ENCODE results near the gene PDIA2. TPM values are rescaled to one million over a fixed set of nuclear protein-coding genes. Genes with fewer than 3 reads are reported as not detected.

Gene PDIA2
- total RNA-seq, 1 donor: not detected

- Histone ChIP-seq H3K27me3 (ENCODE audit: insufficient read depth, low read length) (no peaks in the 10 kb centered on the region), H3K4me3 (ENCODE audit: low read length) (no peak overlapping the region), H3K4me1 (ENCODE audit: insufficient read depth, low read length) (no peaks in the 10 kb centered on the region), H3K9me3 (ENCODE audit: low read depth, low read length) (no peaks in the 10 kb centered on the region)
Observed at GRCh38 chr16:269061-269796, 13.7 kb upstream of the PDIA2 start.

- Histone ChIP-seq H3K4me3 (ENCODE audit: low read length) (no peak overlapping the region), H3K9me3 (ENCODE audit: low read depth, low read length) (no peaks in the 10 kb centered on the region), H3K4me1 (ENCODE audit: insufficient read depth, low read length) (peaks cover 5% of the 10 kb centered on the region), H3K27me3 (ENCODE audit: insufficient read depth, low read length) (no peaks in the 10 kb centered on the region)
Observed at GRCh38 chr16:270381-271255, 12.3 kb upstream of the PDIA2 start.

DNA sequence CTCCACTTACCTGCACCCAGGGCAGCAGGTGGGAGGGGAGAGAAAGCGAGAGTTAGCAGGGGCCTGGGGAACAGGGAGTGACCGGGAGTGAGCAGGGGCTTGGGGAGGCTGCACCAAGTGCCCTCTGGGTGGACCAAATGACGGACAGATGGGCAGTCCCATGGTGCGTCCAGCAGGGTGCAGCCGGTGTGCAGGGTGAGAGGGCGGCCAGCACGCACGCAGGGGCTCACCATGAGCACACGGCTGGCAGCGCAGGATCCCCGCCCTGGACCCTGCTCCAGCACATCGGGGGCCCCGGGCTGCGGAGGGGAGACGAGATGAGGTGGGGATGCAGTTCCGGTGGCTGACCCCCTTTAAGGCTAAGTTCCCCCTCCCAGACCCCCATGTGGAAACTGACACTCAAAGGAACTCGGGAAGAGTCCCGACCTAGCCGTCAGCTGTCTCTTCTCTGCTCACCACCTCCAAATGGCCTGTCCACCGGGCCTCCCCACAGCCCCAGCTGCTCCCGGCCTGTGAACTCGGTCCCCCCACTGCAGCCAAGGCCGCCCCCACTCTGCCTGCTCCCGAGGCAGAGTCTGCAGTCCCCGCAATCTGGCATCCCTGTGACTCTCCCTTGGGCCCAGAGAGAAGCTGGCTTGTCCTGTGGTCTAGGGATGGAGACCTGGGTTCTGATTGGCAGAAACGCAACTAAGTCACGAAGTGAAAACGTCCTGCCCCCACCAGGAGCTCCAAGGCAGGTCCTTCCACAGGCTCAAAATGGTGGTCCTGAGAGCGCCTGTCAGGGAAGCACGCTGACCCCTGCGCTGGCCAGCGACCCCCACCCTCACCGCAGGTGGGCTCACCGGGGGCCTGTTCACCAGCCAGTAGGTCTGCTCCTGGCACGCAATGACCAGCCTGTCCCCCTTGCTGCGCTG is 10.1 kb upstream of the PDIA2 start:
- Histone ChIP-seq H3K27me3 (ENCODE audit: insufficient read depth, low read length) (no peaks in the 10 kb centered on the region), H3K4me3 (ENCODE audit: low read length) (no peak overlapping the region), H3K4me1 (ENCODE audit: insufficient read depth, low read length) (peaks cover 5% of the 10 kb centered on the region), H3K9me3 (ENCODE audit: low read depth, low read length) (no peaks in the 10 kb centered on the region)

GRCh38 chr16:273547-274421 is 9.2 kb upstream of the PDIA2 start:
- Histone ChIP-seq H3K9me3 (ENCODE audit: low read depth, low read length) (no peaks in the 10 kb centered on the region), H3K4me1 (ENCODE audit: insufficient read depth, low read length) (peaks cover 5% of the 10 kb centered on the region), H3K27me3 (ENCODE audit: insufficient read depth, low read length) (no peaks in the 10 kb centered on the region), H3K4me3 (ENCODE audit: low read length) (no peak overlapping the region)

GRCh38 chr16:275041-275641 is 7.8 kb upstream of the PDIA2 start:
- Histone ChIP-seq H3K4me3 (ENCODE audit: low read length) (no peak overlapping the region), H3K4me1 (ENCODE audit: insufficient read depth, low read length) (peaks cover 5% of the 10 kb centered on the region), H3K9me3 (ENCODE audit: low read depth, low read length) (no peaks in the 10 kb centered on the region), H3K27me3 (ENCODE audit: insufficient read depth, low read length) (no peaks in the 10 kb centered on the region)

GRCh38 chr16:275786-276232 is 7.2 kb upstream of the PDIA2 start, which contains the start of gene RGS11:
Gene RGS11, minus strand, starts transcription at chr16:275944. Its CDS starts 33 bp downstream, at chr16:275911.
- Histone ChIP-seq H3K4me3 (ENCODE audit: low read length) (no peak within 1 kb of the TSS), H3K9me3 (ENCODE audit: low read depth, low read length) (no peaks in the 10 kb centered on the region), H3K27me3 (ENCODE audit: insufficient read depth, low read length) (no peaks in the 10 kb centered on the region), H3K4me1 (ENCODE audit: insufficient read depth, low read length) (peaks cover 5% of the 10 kb centered on the region)

GRCh38 chr16:276426-277077 is 6.4 kb upstream of the PDIA2 start:
- Histone ChIP-seq H3K9me3 (ENCODE audit: low read depth, low read length) (no peaks in the 10 kb centered on the region), H3K27me3 (ENCODE audit: insufficient read depth, low read length) (peaks cover 3% of the 10 kb centered on the region), H3K4me3 (ENCODE audit: low read length) (no peak overlapping the region), H3K4me1 (ENCODE audit: insufficient read depth, low read length) (peaks cover 5% of the 10 kb centered on the region)

- Histone ChIP-seq H3K27me3 (ENCODE audit: insufficient read depth, low read length) (peaks cover 3% of the 10 kb centered on the region), H3K4me1 (ENCODE audit: insufficient read depth, low read length) (peaks cover 5% of the 10 kb centered on the region), H3K4me3 (ENCODE audit: low read length) (no peak overlapping the region), H3K9me3 (ENCODE audit: low read depth, low read length) (no peaks in the 10 kb centered on the region)
Observed at GRCh38 chr16:278863-279366, 4.0 kb upstream of the PDIA2 start.

GRCh38 chr16:279531-279930 is 3.4 kb upstream of the PDIA2 start:
- H3K4me3 ChIP-seq (ENCODE audit: low read length): no peak overlapping the region
- peaks cover 5% of the 10 kb centered on the region for H3K4me1 ChIP-seq (ENCODE audit: insufficient read depth, low read length)
- no peaks in the 10 kb centered on the region for H3K9me3 ChIP-seq (ENCODE audit: low read depth, low read length)
- H3K27me3 ChIP-seq (ENCODE audit: insufficient read depth, low read length): peaks cover 3% of the 10 kb centered on the region

DNA sequence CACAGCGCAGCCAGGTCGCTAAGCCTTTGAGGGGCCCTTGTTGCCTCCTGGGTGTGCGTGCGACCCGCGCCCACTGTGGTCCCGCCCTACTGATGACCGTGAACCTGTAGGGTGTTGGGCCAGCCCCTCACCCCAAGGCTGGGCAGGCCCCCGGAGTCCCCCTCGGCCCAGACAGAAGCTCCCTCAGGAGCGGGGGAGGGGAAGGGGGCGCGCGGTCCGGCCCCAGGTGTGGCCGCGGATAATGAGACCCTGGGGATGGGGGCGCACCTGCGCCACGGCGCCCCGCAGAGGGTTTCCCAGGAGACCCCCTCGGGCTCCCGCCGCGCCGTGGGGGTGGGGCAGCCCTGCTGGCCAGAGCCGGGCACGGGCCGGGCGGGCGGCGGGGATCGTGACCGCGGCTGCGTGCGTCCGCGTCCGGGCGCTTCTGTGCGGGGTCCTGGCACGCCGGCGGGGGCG is 2.9 kb upstream of the PDIA2 start:
- Histone ChIP-seq H3K27me3 (ENCODE audit: insufficient read depth, low read length) (peaks cover 3% of the 10 kb centered on the region), H3K4me3 (ENCODE audit: low read length) (no peak overlapping the region), H3K4me1 (ENCODE audit: insufficient read depth, low read length) (peaks cover 4% of the 10 kb centered on the region), H3K9me3 (ENCODE audit: low read depth, low read length) (no peaks in the 10 kb centered on the region)

GRCh38 chr16:280552-280951 is 2.4 kb upstream of the PDIA2 start, which contains the start of gene ARHGDIG:
Gene ARHGDIG, plus strand, starts transcription at chr16:280591. Its CDS starts 90 bp downstream, at chr16:280681.
- Histone ChIP-seq H3K27me3 (ENCODE audit: insufficient read depth, low read length) (peaks cover 3% of the 10 kb centered on the region), H3K9me3 (ENCODE audit: low read depth, low read length) (no peaks in the 10 kb centered on the region), H3K4me3 (ENCODE audit: low read length) (no peak within 1 kb of the TSS), H3K4me1 (ENCODE audit: insufficient read depth, low read length) (no peaks in the 10 kb centered on the region)

DNA sequence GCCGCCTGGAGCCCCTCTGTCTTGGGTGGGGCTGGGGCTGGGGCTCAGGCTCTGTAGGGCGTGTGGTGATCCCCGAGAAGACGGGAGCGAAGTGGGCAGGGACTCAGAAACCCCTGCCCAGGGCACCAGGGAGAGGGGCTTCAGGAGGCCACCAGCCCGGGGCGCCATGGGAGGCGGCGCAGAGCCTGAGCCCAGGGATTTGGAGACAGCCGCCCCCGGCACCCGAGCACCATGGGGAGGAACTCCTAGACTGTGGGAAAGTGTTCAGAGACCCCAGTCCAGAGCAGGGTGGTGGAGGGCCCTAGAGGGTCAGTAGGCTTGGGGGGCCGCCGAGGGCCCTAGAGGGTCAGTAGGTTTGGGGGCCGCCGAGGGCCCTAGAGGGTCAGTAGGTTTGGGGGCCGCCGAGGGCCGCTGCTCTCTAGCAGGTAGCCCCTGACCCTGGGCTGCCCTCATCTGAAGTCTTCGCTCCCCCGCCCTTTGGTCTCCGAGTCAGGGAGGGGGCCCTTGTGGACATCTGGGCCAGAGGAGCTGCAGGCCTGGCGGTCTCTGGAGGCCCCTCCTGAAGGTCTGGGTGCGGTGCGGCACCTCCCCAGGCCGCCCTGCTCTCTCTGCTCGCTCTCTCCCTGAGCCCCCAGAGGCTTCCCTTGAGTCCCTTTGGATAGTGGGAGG is 1.8 kb upstream of the PDIA2 start:
- Histone ChIP-seq H3K4me1 (ENCODE audit: insufficient read depth, low read length) (no peaks in the 10 kb centered on the region), H3K27me3 (ENCODE audit: insufficient read depth, low read length) (peaks cover 3% of the 10 kb centered on the region), H3K4me3 (ENCODE audit: low read length) (no peak overlapping the region), H3K9me3 (ENCODE audit: low read depth, low read length) (no peaks in the 10 kb centered on the region)

All from mononuclear cell (primary cell).